Measurements from ENCODE around the gene OBSL1. TPM values are rescaled to one million over a fixed set of nuclear protein-coding genes. Genes with fewer than 3 reads are reported as not detected.

Gene OBSL1
- total RNA-seq, 1 experiment from 2014 or later: 76.5 TPM

GRCh38 chr2:219547621-219548020 is 23.7 kb downstream of the OBSL1 start:
- H3K4me3 Mint-ChIP-seq (ENCODE audit: low read depth, unreplicated experiment): no peak overlapping the region
- no peaks in the 10 kb centered on the region for H3K9me3 Mint-ChIP-seq (ENCODE audit: low read depth, unreplicated experiment)
- CTCF ChIA-PET: no interaction called here
- TF ChIP-seq CTCF (IDR thresholded peaks at IDR 0.05; ENCODE audit: unreplicated experiment): no peak
- peaks cover 30% of the 10 kb centered on the region for H3K27me3 Mint-ChIP-seq (ENCODE audit: unreplicated experiment)
- no TSS peak for BruUV-seq (replicated peaks)
- peaks cover 10% of the 10 kb centered on the region for H3K4me1 Mint-ChIP-seq (ENCODE audit: low read depth, unreplicated experiment)
- no peak for DNase-seq
- no peak overlapping the region for H3K27ac Mint-ChIP-seq (ENCODE audit: unreplicated experiment)
- intact Hi-C loops (cut with micrococcal nuclease; ENCODE audit: unreplicated experiment): no loop called here
- peaks cover 37% of the 10 kb centered on the region for H3K36me3 Mint-ChIP-seq (ENCODE audit: insufficient read depth, unreplicated experiment)

DNA sequence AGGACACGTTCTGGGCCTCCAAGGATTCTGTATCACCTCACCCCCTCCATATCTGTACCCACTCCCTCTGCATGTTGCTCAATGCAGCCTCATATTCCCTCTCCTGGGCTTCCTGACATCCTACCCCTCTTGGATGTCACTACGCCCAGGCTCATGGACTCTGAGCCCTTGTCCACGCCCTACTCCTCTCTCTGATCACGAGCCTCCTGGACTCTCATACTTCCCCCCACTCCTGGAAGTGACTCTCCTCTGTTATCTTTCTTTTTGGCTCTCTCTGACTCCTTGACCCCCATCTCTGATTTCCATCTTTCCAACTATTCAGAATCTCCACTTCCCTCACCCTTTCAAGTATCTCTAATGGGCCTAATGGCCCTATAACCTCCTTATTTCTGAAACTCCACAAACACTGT is 25.4 kb downstream of the OBSL1 start:
- no peak overlapping the region for H3K27ac Mint-ChIP-seq (ENCODE audit: unreplicated experiment)
- intact Hi-C loops (cut with micrococcal nuclease; ENCODE audit: unreplicated experiment): no loop called here
- CTCF ChIA-PET: no interaction called here
- no TSS peak for BruUV-seq (replicated peaks)
- H3K9me3 Mint-ChIP-seq (ENCODE audit: low read depth, unreplicated experiment): no peaks in the 10 kb centered on the region
- peaks cover 30% of the 10 kb centered on the region for H3K27me3 Mint-ChIP-seq (ENCODE audit: unreplicated experiment)
- no peak for TF ChIP-seq CTCF (IDR thresholded peaks at IDR 0.05; ENCODE audit: unreplicated experiment)
- H3K4me1 Mint-ChIP-seq (ENCODE audit: low read depth, unreplicated experiment): peaks cover 20% of the 10 kb centered on the region
- no peak for DNase-seq
- H3K4me3 Mint-ChIP-seq (ENCODE audit: low read depth, unreplicated experiment): no peak overlapping the region
- peaks cover 40% of the 10 kb centered on the region for H3K36me3 Mint-ChIP-seq (ENCODE audit: insufficient read depth, unreplicated experiment)

- CTCF ChIA-PET: no interaction called here
- H3K4me3 Mint-ChIP-seq (ENCODE audit: low read depth, unreplicated experiment): no peak overlapping the region
- no peak for DNase-seq
- H3K27ac Mint-ChIP-seq (ENCODE audit: unreplicated experiment): no peak overlapping the region
- H3K27me3 Mint-ChIP-seq (ENCODE audit: unreplicated experiment): peaks cover 30% of the 10 kb centered on the region
- intact Hi-C loops (cut with micrococcal nuclease; ENCODE audit: unreplicated experiment): no loop called here
- H3K36me3 Mint-ChIP-seq (ENCODE audit: insufficient read depth, unreplicated experiment): peaks cover 42% of the 10 kb centered on the region
- no TSS peak for BruUV-seq (replicated peaks)
- H3K9me3 Mint-ChIP-seq (ENCODE audit: low read depth, unreplicated experiment): no peaks in the 10 kb centered on the region
- peaks cover 20% of the 10 kb centered on the region for H3K4me1 Mint-ChIP-seq (ENCODE audit: low read depth, unreplicated experiment)
- no peak for TF ChIP-seq CTCF (IDR thresholded peaks at IDR 0.05; ENCODE audit: unreplicated experiment)
Observed at GRCh38 chr2:219545295-219545942, 25.9 kb downstream of the OBSL1 start.

DNA sequence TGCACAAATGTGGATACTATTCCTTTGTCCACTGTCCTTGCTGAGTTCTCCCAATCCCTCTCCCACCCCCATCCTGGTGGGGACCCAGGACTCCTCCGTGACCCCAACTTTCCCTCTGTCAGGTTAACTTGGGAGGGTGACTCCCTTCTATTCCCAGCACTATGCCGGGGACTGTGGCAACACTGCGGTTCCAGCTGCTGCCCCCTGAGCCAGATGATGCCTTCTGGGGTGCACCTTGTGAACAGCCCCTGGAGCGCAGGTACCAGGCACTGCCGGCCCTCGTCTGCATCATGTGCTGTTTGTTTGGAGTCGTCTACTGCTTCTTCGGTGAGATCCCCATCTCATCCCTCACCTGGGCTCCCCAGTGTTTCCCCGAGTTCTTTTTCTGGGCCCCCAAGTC is 26.8 kb downstream of the OBSL1 start:
- H3K27ac Mint-ChIP-seq (ENCODE audit: unreplicated experiment): peak overlapping the region; percentile 97
- no peak for DNase-seq
- peak overlapping the region; percentile 91 for H3K4me3 Mint-ChIP-seq (ENCODE audit: low read depth, unreplicated experiment)
- H3K36me3 Mint-ChIP-seq (ENCODE audit: insufficient read depth, unreplicated experiment): peaks cover 45% of the 10 kb centered on the region
- no TSS peak for BruUV-seq (replicated peaks)
- H3K4me1 Mint-ChIP-seq (ENCODE audit: low read depth, unreplicated experiment): peaks cover 20% of the 10 kb centered on the region
- TF ChIP-seq CTCF (IDR thresholded peaks at IDR 0.05; ENCODE audit: unreplicated experiment): no peak
- intact Hi-C loops (cut with micrococcal nuclease; ENCODE audit: unreplicated experiment): loop anchor here (5.0 kb wide), 1 partner anchor 98 kb away; no protein-coding TSS in a partner anchor
- CTCF ChIA-PET: interaction anchor here (1.0 to 1.8 kb wide), 2 partner anchors 8 to 16 kb away, joined by 3 to 8 read pairs; no protein-coding TSS in a partner anchor
- H3K27me3 Mint-ChIP-seq (ENCODE audit: unreplicated experiment): peaks cover 30% of the 10 kb centered on the region
- no peaks in the 10 kb centered on the region for H3K9me3 Mint-ChIP-seq (ENCODE audit: low read depth, unreplicated experiment)

All from Calu3 (cell line).